Urinary bladder (tissue), 4 donors: ENCODE measurements around the gene RBMS3. TPM values are rescaled to one million over a fixed set of nuclear protein-coding genes. Genes with fewer than 3 reads are reported as not detected.
A peak's percentile ranks its signal among the peaks of the same experiment; 100 is the strongest.
"Not testable (repeated sequence)": the region's sequence is repeated elsewhere in the genome, so short reads cannot be mapped to it uniquely, and the experiment has no call there.

Experiments used
- DNase-seq: peaks from one replicate; pipeline ENCODE4 v3.0.0-alpha.2; 2015; ENCODE audit errors: extremely low spot score
- H3K27ac ChIP-seq: one replicate; pipeline ENCODE4 v1.5.1; 2013; ENCODE audit warnings: low read depth, mild to moderate bottlenecking, moderate library complexity
- H3K36me3 ChIP-seq: one replicate; pipeline ENCODE4 v1.6.1; 2013; ENCODE audit warnings: mild to moderate bottlenecking, moderate library complexity; ENCODE audit not compliant: insufficient read depth
- H3K4me1 ChIP-seq: one replicate; pipeline ENCODE4 v1.6.1; 2013; ENCODE audit warnings: mild to moderate bottlenecking, moderate library complexity; ENCODE audit not compliant: insufficient read depth
- H3K4me3 ChIP-seq: one replicate; pipeline ENCODE4 v1.5.1; 2013; ENCODE audit warnings: low read depth, low read length
- WGBS: extraction: QIAGEN DNeasy Blood & Tissue Kit; methylation state at CpG from one replicate; pipeline ENCODE4 v1.1.7; 2013; 5-methylcytosine and 5-hydroxymethylcytosine counted together
- polyA plus RNA-seq: library from polyadenylated mRNA; stranded (reverse); fragments of 200-250 nt; gene quantifications from one replicate; pipeline ENCODE4 v1.2.3, GENCODE V29; 2013
- total RNA-seq: library from RNA; depleted of rRNA; stranded (reverse); fragments of >200 nt; gene quantifications from one replicate; pipeline ENCODE4 v1.2.3, GENCODE V29; 2014
- donor health status: healthy with polysubstance abuse.
- donor health status: healthy.

Gene RBMS3
- total and polyA plus RNA-seq, 2 donors: 10.6 to 136 TPM

GRCh38 chr3:29646043-29646442 is 365.2 kb downstream of the RBMS3 start:
- H3K4me3 ChIP-seq: no peak overlapping the region
- 81% methylated on average over 1 of the region's 1 CpG for WGBS
- no peaks in the 10 kb centered on the region for H3K36me3 ChIP-seq
- H3K4me1 ChIP-seq: peaks cover 1% of the 10 kb centered on the region
- no peak for DNase-seq
- H3K27ac ChIP-seq: no peak overlapping the region

GRCh38 chr3:29649815-29650547 is 369.1 kb downstream of the RBMS3 start:
- 90% methylated on average over 6 of the region's 6 CpGs for WGBS
- no peak for DNase-seq
- Histone ChIP-seq H3K4me1 (no peaks in the 10 kb centered on the region), H3K4me3 (no peak overlapping the region), H3K27ac (no peak overlapping the region), H3K36me3 (no peaks in the 10 kb centered on the region)

- no peaks in the 10 kb centered on the region for H3K36me3 ChIP-seq
- no peak for DNase-seq
- H3K4me1 ChIP-seq: no peaks in the 10 kb centered on the region
- H3K4me3 ChIP-seq: no peak overlapping the region
- 86% methylated on average over 4 of the region's 4 CpGs for WGBS
- H3K27ac ChIP-seq: no peak overlapping the region
These were observed 372.8 kb downstream of the RBMS3 start for GRCh38 chr3:29653680-29654079.

GRCh38 chr3:29655015-29655747 is 374.3 kb downstream of the RBMS3 start:
- WGBS: 77% methylated on average over 6 of the region's 6 CpGs
- Histone ChIP-seq H3K4me1 (no peaks in the 10 kb centered on the region), H3K27ac (no peak overlapping the region), H3K36me3 (no peaks in the 10 kb centered on the region), H3K4me3 (no peak overlapping the region)
- no peak for DNase-seq

- 65% methylated on average over 3 of the region's 3 CpGs for WGBS
- Histone ChIP-seq H3K4me3 (no peak overlapping the region), H3K4me1 (no peaks in the 10 kb centered on the region), H3K27ac (no peak overlapping the region), H3K36me3 (no peaks in the 10 kb centered on the region)
- no peak for DNase-seq
These were observed 384.8 kb downstream of the RBMS3 start for GRCh38 chr3:29665688-29666087.

GRCh38 chr3:29668233-29668632 is 387.4 kb downstream of the RBMS3 start:
- H3K4me1 ChIP-seq: no peaks in the 10 kb centered on the region
- no peak overlapping the region for H3K27ac ChIP-seq
- no peaks in the 10 kb centered on the region for H3K36me3 ChIP-seq
- H3K4me3 ChIP-seq: no peak overlapping the region
- WGBS: 87% methylated on average over 2 of the region's 2 CpGs
- DNase-seq: no peak

GRCh38 chr3:29668728-29669127 is 387.9 kb downstream of the RBMS3 start:
- no peak for DNase-seq
- Histone ChIP-seq H3K36me3 (no peaks in the 10 kb centered on the region), H3K27ac (no peak overlapping the region), H3K4me3 (no peak overlapping the region), H3K4me1 (no peaks in the 10 kb centered on the region)
- 70% methylated on average over 2 of the region's 2 CpGs for WGBS

- H3K4me3 ChIP-seq, H3K4me1 ChIP-seq, H3K36me3 ChIP-seq, DNase-seq, H3K27ac ChIP-seq: not testable (repeated sequence)
- WGBS: 98% methylated on average over 7 of the region's 7 CpGs
These were observed 389.6 kb downstream of the RBMS3 start for GRCh38 chr3:29670476-29670875.

- no peak for DNase-seq
- Histone ChIP-seq H3K4me1 (no peaks in the 10 kb centered on the region), H3K36me3 (no peaks in the 10 kb centered on the region), H3K27ac (no peak overlapping the region), H3K4me3 (no peak overlapping the region)
- WGBS: 93% methylated on average over 1 of the region's 1 CpG
These were observed 396.6 kb downstream of the RBMS3 start for GRCh38 chr3:29677421-29677820.

GRCh38 chr3:29679944-29680343 is 399.1 kb downstream of the RBMS3 start:
- Histone ChIP-seq H3K4me3 (no peak overlapping the region), H3K27ac (no peak overlapping the region), H3K4me1 (no peaks in the 10 kb centered on the region), H3K36me3 (no peaks in the 10 kb centered on the region)
- DNase-seq: no peak
- WGBS: 69% methylated on average over 4 of the region's 4 CpGs

- no peaks in the 10 kb centered on the region for H3K36me3 ChIP-seq
- WGBS: 23% methylated on average over 5 of the region's 5 CpGs
- H3K27ac ChIP-seq: peak overlapping the region; percentile 30
- no peak overlapping the region for H3K4me3 ChIP-seq
- DNase-seq: no peak
- no peaks in the 10 kb centered on the region for H3K4me1 ChIP-seq
These were observed 402.4 kb downstream of the RBMS3 start for GRCh38 chr3:29683018-29683993.

- no peak overlapping the region for H3K27ac ChIP-seq
- H3K4me1 ChIP-seq: no peaks in the 10 kb centered on the region
- no peak overlapping the region for H3K4me3 ChIP-seq
- 44% methylated on average over 2 of the region's 2 CpGs for WGBS
- H3K36me3 ChIP-seq: no peaks in the 10 kb centered on the region
- DNase-seq: no peak
These were observed 406.2 kb downstream of the RBMS3 start for GRCh38 chr3:29686889-29687592.
